HG03558 (cell line): ENCODE measurements around the gene HES1.

Source experiments
- ATAC-seq: cut with Tn5 transposase; IDR thresholded peaks from one replicate; pipeline ENCODE4 v1.9.1; 2021; ENCODE audit warnings: moderate number of reproducible peaks; ENCODE audit not compliant: unreplicated experiment; ENCODE audit errors: extremely low read depth

Gene HES1

GRCh38 chr3:194101592-194102432 is 34.1 kb upstream of the HES1 start:
- ATAC-seq = no peak

GRCh38 chr3:194102436-194102835 is 33.5 kb upstream of the HES1 start:
- no peak for ATAC-seq

GRCh38 chr3:194103505-194103904 is 32.4 kb upstream of the HES1 start:
- ATAC-seq = no peak

GRCh38 chr3:194103983-194104751 is 31.8 kb upstream of the HES1 start:
- ATAC-seq = peak; percentile 23

GRCh38 chr3:194105292-194105691 is 30.7 kb upstream of the HES1 start:
- no peak for ATAC-seq

GRCh38 chr3:194107107-194107506 is 28.8 kb upstream of the HES1 start:
- no peak for ATAC-seq

GRCh38 chr3:194109192-194109863 is 26.6 kb upstream of the HES1 start:
- ATAC-seq = no peak

GRCh38 chr3:194110483-194110882 is 25.5 kb upstream of the HES1 start:
- no peak for ATAC-seq

- no peak for ATAC-seq
Measured at GRCh38 chr3:194111336-194111735, 24.6 kb upstream of the HES1 start.

- no peak for ATAC-seq
Measured at GRCh38 chr3:194112120-194113106, 23.5 kb upstream of the HES1 start.

GRCh38 chr3:194114123-194114522 is 21.8 kb upstream of the HES1 start:
- no peak for ATAC-seq

- ATAC-seq = no peak
Measured at GRCh38 chr3:194117104-194117845, 18.7 kb upstream of the HES1 start.

GRCh38 chr3:194118920-194119319 is 17.0 kb upstream of the HES1 start:
- no peak for ATAC-seq

GRCh38 chr3:194119831-194120590 is 15.9 kb upstream of the HES1 start:
- no peak for ATAC-seq

GRCh38 chr3:194120789-194121770 is 14.9 kb upstream of the HES1 start:
- ATAC-seq = no peak

GRCh38 chr3:194121891-194122631 is 13.9 kb upstream of the HES1 start:
- no peak for ATAC-seq

- no peak for ATAC-seq
Measured at GRCh38 chr3:194123726-194124125, 12.2 kb upstream of the HES1 start.
